GM19328 (cell line): ENCODE measurements around the gene MX1.

Experiments used
- ATAC-seq: cut with Tn5 transposase; IDR thresholded peaks from one replicate; pipeline ENCODE4 v1.9.1; 2021; ENCODE audit warnings: mild to moderate bottlenecking, moderate library complexity; ENCODE audit not compliant: unreplicated experiment

Gene MX1

GRCh38 chr21:41487082-41487481 is 61.0 kb downstream of the MX1 start:
- no peak for ATAC-seq

GRCh38 chr21:41488080-41488479 is 62.0 kb downstream of the MX1 start:
- no peak for ATAC-seq

GRCh38 chr21:41489329-41489728 is 63.3 kb downstream of the MX1 start:
- no peak for ATAC-seq

GRCh38 chr21:41490330-41490729 is 64.3 kb downstream of the MX1 start:
- no peak for ATAC-seq

- no peak for ATAC-seq
Observed at GRCh38 chr21:41491412-41491811, 65.4 kb downstream of the MX1 start.

GRCh38 chr21:41494242-41494641 is 68.2 kb downstream of the MX1 start:
- ATAC-seq: no peak

GRCh38 chr21:41497008-41497407 is 71.0 kb downstream of the MX1 start:
- ATAC-seq: no peak

- ATAC-seq: no peak
Observed at GRCh38 chr21:41497788-41498187, 71.7 kb downstream of the MX1 start.

- ATAC-seq: no peak
Observed at GRCh38 chr21:41499920-41500319, 73.9 kb downstream of the MX1 start.

GRCh38 chr21:41500363-41500762 is 74.3 kb downstream of the MX1 start:
- ATAC-seq: no peak

GRCh38 chr21:41500931-41501381 is 74.9 kb downstream of the MX1 start:
- ATAC-seq: no peak

- ATAC-seq: no peak
Observed at GRCh38 chr21:41501919-41502318, 75.9 kb downstream of the MX1 start.

GRCh38 chr21:41503331-41503730 is 77.3 kb downstream of the MX1 start:
- no peak for ATAC-seq

GRCh38 chr21:41504030-41504429 is 78.0 kb downstream of the MX1 start:
- no peak for ATAC-seq

GRCh38 chr21:41506005-41506594 is 80.1 kb downstream of the MX1 start:
- ATAC-seq: no peak

GRCh38 chr21:41506611-41507520 is 80.8 kb downstream of the MX1 start:
- ATAC-seq: no peak

- no peak for ATAC-seq
Observed at GRCh38 chr21:41507521-41508414, 81.7 kb downstream of the MX1 start, which contains the start of gene TMPRSS2. TSS of gene TMPRSS2 (minus strand) at chr21:41508158. CDS start at chr21:41498133, 10,025 bp downstream.

- ATAC-seq: no peak
Observed at GRCh38 chr21:41508415-41509144, 82.5 kb downstream of the MX1 start.
